Memory B cell (primary cell): ENCODE data around the gene RPL38.

ENCODE experiments used
- ATAC-seq: fragments of 150-1000 bp; cut with Tn5 transposase; 2 replicates; pipeline ENCODE4 v1.10.0; 2021; ENCODE audit warnings: low read depth, mild to moderate bottlenecking, moderate library complexity
- DNase-seq, 2 donors: peaks; one replicate each; pipeline ENCODE4 v3.0.0; 2022; ENCODE audit warnings: low spot score in 2 of 2
- H3K27ac Mint-ChIP-seq: one replicate; pipeline ENCODE4 v1.8.0; 2022; ENCODE audit warnings: mild to moderate bottlenecking, moderate library complexity, mixed read lengths
- H3K27me3 Mint-ChIP-seq: one replicate; pipeline ENCODE4 v1.8.0; 2022; ENCODE audit warnings: mixed read lengths
- H3K36me3 Mint-ChIP-seq: one replicate; pipeline ENCODE4 v1.8.0; 2022; ENCODE audit warnings: mild to moderate bottlenecking, mixed read lengths
- H3K4me1 Mint-ChIP-seq: one replicate; pipeline ENCODE4 v1.8.0; 2022; ENCODE audit warnings: mixed read lengths
- H3K4me3 Mint-ChIP-seq: one replicate; pipeline ENCODE4 v1.8.0; 2022; ENCODE audit warnings: mild to moderate bottlenecking, moderate library complexity, mixed read lengths
- H3K9me3 Mint-ChIP-seq: one replicate; pipeline ENCODE4 v1.8.0; 2022; ENCODE audit warnings: mixed read lengths

Gene RPL38

DNA sequence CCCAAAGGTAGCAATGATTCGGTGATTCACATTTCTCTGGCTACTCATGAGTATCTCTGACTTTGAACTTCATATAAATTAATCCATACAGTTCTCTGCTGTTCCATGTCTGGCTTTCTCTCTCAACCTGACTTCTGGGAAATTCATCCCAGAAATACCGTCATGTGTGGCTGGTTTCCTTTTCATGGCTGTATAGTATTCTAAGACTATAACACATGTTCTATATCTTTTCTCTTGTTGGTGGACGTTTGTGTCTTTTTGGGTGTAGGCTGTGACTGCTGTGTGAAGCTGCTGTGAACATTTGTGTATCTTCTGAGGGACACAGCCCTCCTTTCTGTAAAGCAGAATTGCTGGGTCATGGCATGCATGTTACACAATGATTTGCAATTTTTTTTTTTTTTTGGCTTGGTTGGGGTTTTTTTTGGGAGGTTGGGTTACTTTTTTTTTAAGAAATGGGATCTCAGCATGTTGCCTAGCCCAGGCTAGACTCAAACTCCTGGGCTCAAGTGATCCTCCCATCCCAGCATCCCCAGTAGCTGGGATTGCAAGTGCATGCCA, 16.2 kb downstream of the RPL38 start:
- ATAC-seq: no peak
- H3K4me1 Mint-ChIP-seq: peaks cover 8% of the 10 kb centered on the region
- no peak overlapping the region for H3K27ac Mint-ChIP-seq
- peaks cover 2% of the 10 kb centered on the region for H3K9me3 Mint-ChIP-seq
- H3K27me3 Mint-ChIP-seq: peaks cover 1% of the 10 kb centered on the region
- no peak overlapping the region for H3K4me3 Mint-ChIP-seq
- peaks cover 5% of the 10 kb centered on the region for H3K36me3 Mint-ChIP-seq
- no peak for DNase-seq

DNA sequence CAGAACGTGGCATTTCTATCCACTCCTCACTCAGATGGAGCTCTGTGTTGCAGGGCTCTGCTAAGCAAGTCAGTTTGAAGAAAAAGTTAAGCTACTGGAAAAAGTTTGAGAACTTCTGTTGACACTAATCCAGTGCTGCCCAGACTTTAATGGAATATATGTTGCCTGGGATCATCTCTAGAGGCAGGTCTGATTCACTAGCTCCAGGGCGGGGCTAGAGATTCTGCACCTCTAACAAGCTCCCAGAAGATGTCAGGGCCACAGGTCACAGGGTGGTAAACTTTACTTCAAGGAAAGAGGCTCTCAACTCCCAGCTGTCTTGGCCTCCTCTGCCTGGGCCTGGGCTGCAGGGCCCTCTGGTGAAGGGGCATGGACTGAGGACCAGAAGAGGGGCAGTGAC, 16.7 kb downstream of the RPL38 start:
- peaks cover 8% of the 10 kb centered on the region for H3K4me1 Mint-ChIP-seq
- ATAC-seq (no peak), DNase-seq (no peak)
- H3K27me3 Mint-ChIP-seq: peaks cover 1% of the 10 kb centered on the region
- no peak overlapping the region for H3K27ac Mint-ChIP-seq
- peaks cover 7% of the 10 kb centered on the region for H3K36me3 Mint-ChIP-seq
- peaks cover 2% of the 10 kb centered on the region for H3K9me3 Mint-ChIP-seq
- H3K4me3 Mint-ChIP-seq: no peak overlapping the region

GRCh38 chr17:74220946-74221818, 17.7 kb downstream of the RPL38 start:
- Mint-ChIP-seq H3K9me3 (peaks cover 2% of the 10 kb centered on the region), H3K27me3 (peaks cover 3% of the 10 kb centered on the region)

DNA sequence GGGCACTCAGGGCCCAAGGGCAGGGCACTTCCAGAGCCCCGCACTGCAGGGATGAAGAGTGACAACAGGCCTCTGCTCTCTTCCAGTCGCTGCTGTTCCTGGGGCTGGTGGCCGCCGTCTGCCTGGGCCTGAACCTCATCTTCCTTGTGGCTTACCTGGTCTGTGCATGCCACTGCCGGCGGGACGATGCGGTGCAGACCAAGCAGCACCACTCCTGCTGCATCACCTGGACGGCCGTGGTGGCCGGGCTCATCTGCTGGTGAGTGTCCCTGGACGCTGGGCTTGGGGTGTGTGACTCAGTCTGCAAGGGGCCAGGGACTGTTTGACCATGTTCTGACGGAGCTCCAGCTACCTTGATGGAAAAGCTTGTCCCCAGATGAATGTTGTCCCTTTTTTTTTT, 18.9 kb downstream of the RPL38 start:
- no peak overlapping the region for H3K27ac Mint-ChIP-seq
- H3K27me3 Mint-ChIP-seq: peaks cover 3% of the 10 kb centered on the region
- H3K9me3 Mint-ChIP-seq: peaks cover 2% of the 10 kb centered on the region
- no peak for ATAC-seq
- H3K36me3 Mint-ChIP-seq: peaks cover 7% of the 10 kb centered on the region
- H3K4me3 Mint-ChIP-seq: no peak overlapping the region
- DNase-seq: no peak
- no peaks in the 10 kb centered on the region for H3K4me1 Mint-ChIP-seq

More at GRCh38 chr17:74220946-74221818, 17.7 kb downstream of the RPL38 start:
- no peak for DNase-seq
- no peak overlapping the region for H3K4me3 Mint-ChIP-seq
- H3K4me1 Mint-ChIP-seq: peaks cover 2% of the 10 kb centered on the region
- H3K36me3 Mint-ChIP-seq: peaks cover 7% of the 10 kb centered on the region
- no peak overlapping the region for H3K27ac Mint-ChIP-seq
- no peak for ATAC-seq

DNA sequence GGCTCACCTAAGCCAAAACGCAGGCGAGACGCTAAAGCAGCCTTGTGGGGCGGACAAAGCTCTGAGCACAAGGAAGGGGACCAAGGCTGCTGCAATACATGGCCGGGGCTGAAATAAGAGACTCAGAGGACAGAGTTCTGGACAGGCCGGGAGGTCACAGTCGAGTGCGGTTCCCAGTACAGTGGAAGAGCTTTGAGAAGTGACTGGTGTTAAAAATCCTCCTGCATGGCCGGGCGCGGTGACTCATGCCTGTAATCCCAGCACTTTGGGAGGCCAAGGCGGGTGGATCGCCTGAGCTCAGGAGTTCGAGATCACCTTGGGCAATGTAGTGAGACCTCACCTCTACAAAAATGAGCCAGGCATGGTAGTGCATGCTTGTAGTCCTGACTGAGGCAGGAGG, 20.4 kb downstream of the RPL38 start:
- Mint-ChIP-seq H3K27ac (no peak overlapping the region), H3K27me3 (peaks cover 3% of the 10 kb centered on the region), H3K36me3 (peaks cover 7% of the 10 kb centered on the region), H3K9me3 (peaks cover 2% of the 10 kb centered on the region), H3K4me1 (no peaks in the 10 kb centered on the region), H3K4me3 (no peak overlapping the region)
- ATAC-seq (no peak), DNase-seq (no peak)

- Mint-ChIP-seq H3K9me3 (no peaks in the 10 kb centered on the region), H3K4me3 (no peak overlapping the region), H3K4me1 (no peaks in the 10 kb centered on the region), H3K36me3 (peaks cover 7% of the 10 kb centered on the region), H3K27ac (no peak overlapping the region), H3K27me3 (peaks cover 2% of the 10 kb centered on the region)
- no peak for DNase-seq
- no peak for ATAC-seq
Observed at GRCh38 chr17:74224959-74225725, 21.7 kb downstream of the RPL38 start.

- no peaks in the 10 kb centered on the region for H3K4me1 Mint-ChIP-seq
- H3K36me3 Mint-ChIP-seq: peaks cover 7% of the 10 kb centered on the region
- H3K9me3 Mint-ChIP-seq: no peaks in the 10 kb centered on the region
- no peak overlapping the region for H3K27ac Mint-ChIP-seq
- ATAC-seq: no peak
- H3K27me3 Mint-ChIP-seq: peaks cover 2% of the 10 kb centered on the region
- no peak overlapping the region for H3K4me3 Mint-ChIP-seq
- no peak for DNase-seq
Observed at GRCh38 chr17:74226252-74226651, 22.8 kb downstream of the RPL38 start.

- H3K27ac Mint-ChIP-seq: no peak overlapping the region
- peaks cover 7% of the 10 kb centered on the region for H3K36me3 Mint-ChIP-seq
- no peaks in the 10 kb centered on the region for H3K9me3 Mint-ChIP-seq
- DNase-seq (no peak), ATAC-seq (no peak)
- peaks cover 2% of the 10 kb centered on the region for H3K27me3 Mint-ChIP-seq
- H3K4me3 Mint-ChIP-seq: no peak overlapping the region
- H3K4me1 Mint-ChIP-seq: no peaks in the 10 kb centered on the region
Observed at GRCh38 chr17:74227271-74228080, 24.0 kb downstream of the RPL38 start.

DNA sequence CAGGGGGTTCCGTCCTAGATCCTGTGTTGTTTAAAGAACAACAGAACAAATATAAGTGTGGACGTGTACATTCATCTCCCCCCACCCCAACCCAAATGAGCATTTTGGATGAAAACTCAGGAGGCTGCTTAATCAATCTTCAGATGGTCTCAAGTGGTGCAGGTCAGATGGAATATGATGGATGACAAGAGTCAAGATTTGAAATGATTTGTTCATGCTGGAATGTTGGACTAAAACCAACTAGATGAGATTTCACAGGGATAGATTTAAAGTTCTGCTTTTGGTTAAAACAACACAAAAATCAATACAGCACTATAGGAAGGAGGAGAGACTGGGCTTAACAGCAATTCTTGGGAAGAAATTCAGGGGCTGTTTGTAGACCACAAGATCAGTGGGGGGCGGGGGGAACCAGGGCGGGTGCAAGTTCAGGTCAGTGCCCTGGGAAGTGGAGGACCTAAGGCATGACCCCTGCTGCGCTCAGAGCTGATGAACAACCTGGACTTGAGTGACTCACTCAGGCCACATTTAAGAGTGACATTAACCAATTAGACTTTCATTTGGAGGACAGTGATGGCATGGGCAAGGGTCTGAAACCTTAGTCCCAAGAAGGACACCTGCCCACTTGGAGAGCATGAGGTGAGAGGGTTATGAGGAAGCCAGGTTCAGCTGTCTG, 25.0 kb downstream of the RPL38 start:
- Mint-ChIP-seq H3K27me3 (peaks cover 2% of the 10 kb centered on the region), H3K9me3 (no peaks in the 10 kb centered on the region), H3K36me3 (peaks cover 7% of the 10 kb centered on the region), H3K4me3 (no peak overlapping the region), H3K27ac (no peak overlapping the region), H3K4me1 (no peaks in the 10 kb centered on the region)
- DNase-seq (no peak), ATAC-seq (no peak)

DNA sequence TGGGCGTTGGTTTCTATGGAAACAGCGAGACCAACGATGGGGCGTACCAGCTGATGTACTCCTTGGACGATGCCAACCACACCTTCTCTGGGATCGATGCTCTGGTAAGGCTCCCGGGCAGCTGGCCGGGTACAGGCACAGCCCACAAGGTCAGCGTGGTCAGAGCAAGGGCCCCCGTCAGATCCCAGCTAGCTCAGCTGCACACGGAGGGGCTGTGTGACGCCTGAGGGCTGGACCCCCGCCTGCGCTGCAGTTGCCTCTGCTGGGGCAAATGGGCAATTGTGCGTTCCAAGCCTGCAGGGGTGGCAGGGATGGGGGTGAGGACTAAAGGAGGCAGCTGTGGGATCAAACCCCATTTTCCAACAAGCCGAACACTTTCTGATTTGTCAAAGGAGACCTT, 27.4 kb downstream of the RPL38 start:
- Mint-ChIP-seq H3K9me3 (no peaks in the 10 kb centered on the region), H3K27ac (no peak overlapping the region), H3K27me3 (peaks cover 2% of the 10 kb centered on the region), H3K4me1 (peaks cover 2% of the 10 kb centered on the region), H3K36me3 (peaks cover 2% of the 10 kb centered on the region), H3K4me3 (no peak overlapping the region)
- no peak for DNase-seq
- no peak for ATAC-seq

DNA sequence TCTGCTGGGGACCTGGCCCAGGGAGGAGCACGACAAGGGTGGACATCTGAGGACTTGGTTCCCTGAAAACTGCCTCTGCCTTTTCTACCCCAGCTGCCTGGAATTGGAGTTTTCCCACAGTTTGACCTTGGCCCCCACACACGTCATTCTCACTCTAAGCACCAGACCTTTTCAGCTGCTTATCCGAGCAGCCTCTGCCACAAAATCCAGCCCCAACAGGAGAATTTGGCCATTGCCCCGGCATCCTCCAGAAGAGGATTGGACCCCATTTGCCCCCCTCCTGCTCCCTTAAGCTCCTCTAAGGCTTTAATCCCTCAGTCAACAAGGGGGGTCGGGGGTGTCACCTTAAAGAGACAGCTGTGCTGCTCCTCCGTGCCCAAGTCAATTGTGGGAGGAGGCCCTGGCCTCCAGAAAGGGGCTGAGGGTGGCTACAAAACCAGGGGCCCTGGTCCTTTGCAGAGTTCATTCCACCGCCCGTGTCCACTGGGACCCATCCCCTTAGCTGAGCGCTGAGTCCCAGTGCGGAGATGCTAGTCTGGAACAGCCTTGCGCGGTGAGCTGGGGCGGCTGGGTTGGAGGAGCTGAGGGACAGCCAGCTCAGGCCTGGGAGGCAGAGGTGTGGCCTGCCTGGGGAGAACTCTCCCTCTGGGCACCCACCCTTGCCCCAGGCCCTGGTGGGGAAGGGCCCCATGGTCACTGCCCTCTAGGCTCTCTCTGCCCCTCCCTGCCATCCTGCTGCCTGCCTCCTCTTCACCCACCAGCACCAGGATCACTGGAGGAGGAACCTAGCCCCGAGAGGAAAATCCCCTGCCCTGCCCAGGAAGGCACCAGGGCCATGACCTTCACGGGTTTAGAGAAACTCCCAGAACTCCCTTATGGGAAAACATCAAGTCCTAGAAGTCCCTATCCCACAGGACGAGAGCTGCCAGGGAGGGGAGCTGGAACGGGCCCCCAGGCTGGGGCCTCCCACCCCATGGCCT, 28.7 kb downstream of the RPL38 start:
- Mint-ChIP-seq H3K4me3 (no peak overlapping the region), H3K9me3 (no peaks in the 10 kb centered on the region), H3K27ac (no peak overlapping the region), H3K4me1 (peaks cover 2% of the 10 kb centered on the region), H3K27me3 (no peaks in the 10 kb centered on the region), H3K36me3 (peaks cover 2% of the 10 kb centered on the region)
- DNase-seq: no peak
- no peak for ATAC-seq

- no peak overlapping the region for H3K4me3 Mint-ChIP-seq
- no peak for ATAC-seq
- peaks cover 2% of the 10 kb centered on the region for H3K36me3 Mint-ChIP-seq
- no peak overlapping the region for H3K27ac Mint-ChIP-seq
- peaks cover 2% of the 10 kb centered on the region for H3K4me1 Mint-ChIP-seq
- H3K27me3 Mint-ChIP-seq: no peaks in the 10 kb centered on the region
- H3K9me3 Mint-ChIP-seq: no peaks in the 10 kb centered on the region
- no peak for DNase-seq
Observed at GRCh38 chr17:74233937-74234336, 30.5 kb downstream of the RPL38 start.
